ENCODE data around the gene GRM3. TPM values are rescaled to one million over a fixed set of nuclear protein-coding genes. Genes with fewer than 3 reads are reported as not detected.

The GRM3 gene
- total and polyA plus RNA-seq, 2 of the 8 experiments (the other 6 are each of a cell fraction or from before 2014, with no cell fraction given) = 3.1 to 4.2 TPM

DNA sequence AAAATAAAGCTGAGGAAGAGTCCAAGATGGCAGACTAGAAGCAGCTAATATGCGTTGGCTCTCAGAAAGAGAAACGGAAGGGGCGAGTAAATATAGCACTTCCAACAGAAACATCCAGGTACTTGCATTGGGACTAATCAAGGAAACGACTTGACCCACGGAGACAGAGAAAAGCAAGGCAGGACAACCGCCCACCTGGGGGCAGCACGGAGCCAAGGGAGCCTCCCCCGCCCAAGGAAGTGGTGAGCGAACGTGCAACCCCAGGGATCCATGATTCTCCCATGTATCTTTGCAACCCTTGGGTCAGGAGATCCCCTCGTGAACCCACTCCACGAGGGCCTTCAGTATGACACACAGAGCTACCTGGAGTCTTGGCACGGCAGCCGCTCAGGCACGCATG lies 45.4 kb upstream of the GRM3 start:
- Histone ChIP-seq H3K27me3 (replicated peaks in 1 of 4; ENCODE audit: control insufficient read depth in 3 of 4, extremely low read depth in 1 of 4, insufficient read depth in 3 of 4, low read length in 3 of 4) (no peaks in the 10 kb centered on the region), H2BK12ac (ENCODE audit: low read depth, low read length) (no peak overlapping the region), H2BK120ac (replicated peaks; ENCODE audit: low read depth, low read length) (no peak overlapping the region), H3K79me1 (ENCODE audit: low read depth, low read length) (no peaks in the 10 kb centered on the region), H3K56ac (replicated peaks; ENCODE audit: insufficient read length, low read depth, low read length) (no peak overlapping the region), H3K9ac (replicated peaks in 1 of 4; ENCODE audit: extremely low read depth in 1 of 4, low read depth in 3 of 4, low read length in 3 of 4) (no peak overlapping the region), H3K14ac (ENCODE audit: insufficient read length) (no peak overlapping the region), H3K18ac (ENCODE audit: extremely low read depth, low read length) (no peak overlapping the region), H2BK20ac (ENCODE audit: low read length) (no peak overlapping the region), H2AFZ (ENCODE audit: low read length) (peak overlapping the region; percentile 55; the same call in 1 of the 2 replicates), H3K4me1 (replicated peaks in 1 of 4; ENCODE audit: control insufficient read depth in 3 of 4, insufficient read depth in 4 of 4, low read length in 3 of 4) (no peaks in the 10 kb centered on the region), H4K8ac (ENCODE audit: extremely low read depth, insufficient read depth, low read length) (peak overlapping the region; percentile 39), H4K5ac (ENCODE audit: insufficient read length, low read depth, low read length) (no peak overlapping the region), H3K4me3 (ENCODE audit: extremely low read depth in 1 of 4, insufficient read depth in 2 of 4, low read depth in 3 of 4, low read length in 4 of 4) (no peak overlapping the region), H3K23ac (ENCODE audit: insufficient read length) (no peak overlapping the region), H4K91ac (replicated peaks; ENCODE audit: insufficient read length, low read length) (no peak overlapping the region), H3K9me3 (ENCODE audit: insufficient read depth in 2 of 2, low read depth in 1 of 2, low read length in 1 of 2) (no peaks in the 10 kb centered on the region), H2AK5ac (ENCODE audit: low read depth, low read length) (no peak overlapping the region), H3K36me3 (ENCODE audit: control insufficient read depth in 2 of 4, insufficient read depth in 4 of 4, low read length in 3 of 4) (no peaks in the 10 kb centered on the region), H3K4me2 (ENCODE audit: insufficient read depth in 1 of 2, low read depth in 2 of 2, low read length in 2 of 2) (no peak overlapping the region), H4K20me1 (replicated peaks in 1 of 2; ENCODE audit: control insufficient read depth in 1 of 2, insufficient read depth in 2 of 2, low read length in 2 of 2) (no peaks in the 10 kb centered on the region), H2BK5ac (ENCODE audit: low read depth, low read length) (no peak overlapping the region), H3K4ac (replicated peaks; ENCODE audit: insufficient read length, low read depth, low read length) (no peak overlapping the region), H3K27ac (ENCODE audit: low read depth, low read length) (no peak overlapping the region), H3K79me2 (ENCODE audit: control insufficient read depth in 1 of 2, insufficient read depth in 2 of 2, low read length in 2 of 2) (no peaks in the 10 kb centered on the region), H3K23me2 (ENCODE audit: low read depth, low read length) (no peaks in the 10 kb centered on the region), H2BK15ac (ENCODE audit: low read length) (no peak overlapping the region)
- TF ChIP-seq YY1 (IDR thresholded peaks at IDR 0.05; ENCODE audit: low read depth, low read length) (peak; percentile 30; the same call in 1 of the 2 replicates), RAD21 (IDR thresholded peaks at IDR 0.05 in 1 of 2, conservative IDR thresholded peaks at IDR 0.05 in 1 of 2; ENCODE audit: low read depth in 2 of 2, low read length in 2 of 2) (peak; percentile 69), SAP30 (IDR thresholded peaks at IDR 0.05; ENCODE audit: insufficient read depth, insufficient replicate concordance, low read length) (no peak), RNF2 (IDR thresholded peaks at IDR 0.05; ENCODE audit: borderline replicate concordance, low read depth, low read length, missing control alignments, poor library complexity, severe bottlenecking) (no peak)
- TF ChIP-seq, protein P1, sequence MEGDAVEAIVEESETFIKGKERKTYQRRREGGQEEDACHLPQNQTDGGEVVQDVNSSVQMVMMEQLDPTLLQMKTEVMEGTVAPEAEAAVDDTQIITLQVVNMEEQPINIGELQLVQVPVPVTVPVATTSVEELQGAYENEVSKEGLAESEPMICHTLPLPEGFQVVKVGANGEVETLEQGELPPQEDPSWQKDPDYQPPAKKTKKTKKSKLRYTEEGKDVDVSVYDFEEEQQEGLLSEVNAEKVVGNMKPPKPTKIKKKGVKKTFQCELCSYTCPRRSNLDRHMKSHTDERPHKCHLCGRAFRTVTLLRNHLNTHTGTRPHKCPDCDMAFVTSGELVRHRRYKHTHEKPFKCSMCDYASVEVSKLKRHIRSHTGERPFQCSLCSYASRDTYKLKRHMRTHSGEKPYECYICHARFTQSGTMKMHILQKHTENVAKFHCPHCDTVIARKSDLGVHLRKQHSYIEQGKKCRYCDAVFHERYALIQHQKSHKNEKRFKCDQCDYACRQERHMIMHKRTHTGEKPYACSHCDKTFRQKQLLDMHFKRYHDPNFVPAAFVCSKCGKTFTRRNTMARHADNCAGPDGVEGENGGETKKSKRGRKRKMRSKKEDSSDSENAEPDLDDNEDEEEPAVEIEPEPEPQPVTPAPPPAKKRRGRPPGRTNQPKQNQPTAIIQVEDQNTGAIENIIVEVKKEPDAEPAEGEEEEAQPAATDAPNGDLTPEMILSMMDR (IDR thresholded peaks at IDR 0.05; ENCODE audit: control extremely low read depth in 1 of 3, insufficient read depth in 1 of 3, low read depth in 1 of 3, low read length in 3 of 3) = peak; percentile 61 to 80 (median 79)
- CTCF ChIA-PET (ENCODE audit: partially characterized antibody) = interaction anchor here (0.7 to 6.8 kb wide), 33 partner anchors 9 to 903 kb away, joined by 3 to 87 read pairs (median 4); partner anchors contain the start of gene GRM3
- FAIRE-seq (peak; percentile 85), DNase-seq (ENCODE audit: low read depth in 1 of 2, low spot score in 2 of 2) (peak; percentile 56 to 88)
- POLR2A ChIA-PET (ENCODE audit: partially characterized antibody) = no interaction called here
- WGBS, 2 experiments (ENCODE audit: extremely low coverage in 1 of 2, insufficient coverage in 1 of 2, insufficient read length in 1 of 2, insufficient replicate concordance in 2 of 2, low coverage in 1 of 2, low lambda C conversion rate in 2 of 2, missing lambda C conversion rate in 1 of 2) = 72% methylated on average over 15 of the region's 15 CpGs; no CpG with 5 or more reads in 1 of the 2 experiments

All from H1 (cell line).